ENCODE measurements around the gene TCTN3.
"Not testable (repeated sequence)": the region's sequence is repeated elsewhere in the genome, so short reads cannot be mapped to it uniquely, and the experiment has no call there.

DNA sequence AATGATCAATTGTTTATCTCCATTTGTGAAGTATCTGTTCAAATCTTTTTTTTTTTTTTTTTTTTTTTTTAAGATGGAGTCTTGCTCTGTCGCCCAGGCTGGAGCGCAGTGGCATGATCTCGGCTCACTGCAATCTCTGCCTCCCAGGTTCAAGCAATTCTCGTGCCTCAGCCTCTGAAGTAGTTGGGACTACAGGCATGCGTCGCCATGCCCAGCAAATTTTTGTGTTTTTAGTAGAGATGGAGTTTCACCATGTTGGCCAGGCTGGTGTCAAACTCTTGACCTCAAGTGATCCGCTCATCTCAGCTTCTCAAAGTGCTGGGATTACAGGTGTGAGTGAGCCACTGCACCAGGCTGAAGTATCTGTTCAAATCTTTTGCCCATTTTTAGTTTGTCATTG lies 21.1 kb downstream of the TCTN3 start:
- TF ChIP-seq, protein P1, sequence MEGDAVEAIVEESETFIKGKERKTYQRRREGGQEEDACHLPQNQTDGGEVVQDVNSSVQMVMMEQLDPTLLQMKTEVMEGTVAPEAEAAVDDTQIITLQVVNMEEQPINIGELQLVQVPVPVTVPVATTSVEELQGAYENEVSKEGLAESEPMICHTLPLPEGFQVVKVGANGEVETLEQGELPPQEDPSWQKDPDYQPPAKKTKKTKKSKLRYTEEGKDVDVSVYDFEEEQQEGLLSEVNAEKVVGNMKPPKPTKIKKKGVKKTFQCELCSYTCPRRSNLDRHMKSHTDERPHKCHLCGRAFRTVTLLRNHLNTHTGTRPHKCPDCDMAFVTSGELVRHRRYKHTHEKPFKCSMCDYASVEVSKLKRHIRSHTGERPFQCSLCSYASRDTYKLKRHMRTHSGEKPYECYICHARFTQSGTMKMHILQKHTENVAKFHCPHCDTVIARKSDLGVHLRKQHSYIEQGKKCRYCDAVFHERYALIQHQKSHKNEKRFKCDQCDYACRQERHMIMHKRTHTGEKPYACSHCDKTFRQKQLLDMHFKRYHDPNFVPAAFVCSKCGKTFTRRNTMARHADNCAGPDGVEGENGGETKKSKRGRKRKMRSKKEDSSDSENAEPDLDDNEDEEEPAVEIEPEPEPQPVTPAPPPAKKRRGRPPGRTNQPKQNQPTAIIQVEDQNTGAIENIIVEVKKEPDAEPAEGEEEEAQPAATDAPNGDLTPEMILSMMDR (IDR thresholded peaks at IDR 0.05; ENCODE audit: insufficient read depth, low read depth, low read length) = not testable (repeated sequence)
- TF ChIP-seq EZH2 (IDR thresholded peaks at IDR 0.05; ENCODE audit: insufficient read depth, low read length) = not testable (repeated sequence)
